Vagina (tissue), 2 donors: ENCODE measurements around the gene AARS1. TPM values are rescaled to one million over a fixed set of nuclear protein-coding genes. Genes with fewer than 3 reads are reported as not detected.
"Not testable (repeated sequence)": the region's sequence is repeated elsewhere in the genome, so short reads cannot be mapped to it uniquely, and the experiment has no call there.

Experiments
- DNase-seq, 2 donors: peaks; one replicate each; pipeline ENCODE4 v3.0.0-alpha.2; 2017; ENCODE audit errors: extremely low spot score in 2 of 2
- H3K27ac ChIP-seq: fragments of 200-600 bp; sonication (generic); one replicate; pipeline ENCODE4 v1.5.1; 2019
- H3K27me3 ChIP-seq: fragments of 200-600 bp; sonication (generic); one replicate; pipeline ENCODE4 v1.5.1; 2019
- H3K36me3 ChIP-seq, 2 donors: fragments of 200-600 bp; sonication (generic); one replicate each; pipeline ENCODE4 v1.5.1; 2017 to 2019
- H3K4me1 ChIP-seq: fragments of 200-600 bp; sonication (generic); one replicate; pipeline ENCODE4 v1.5.1; 2019
- H3K4me3 ChIP-seq, 2 donors: fragments of 200-600 bp; sonication (generic); 1 replicate in 1 of 2; 2 replicates in 1 of 2; pipeline ENCODE4 v1.5.1; 2016 to 2019
- H3K9me3 ChIP-seq: fragments of 200-600 bp; sonication (generic); one replicate; pipeline ENCODE4 v1.5.1; 2019
- POLR2A ChIP-seq, 2 donors: fragments of 450-650 bp; IDR thresholded peaks; one replicate each; pipeline ENCODE4 v1.6.1; 2017; ENCODE audit warnings: antibody characterized with exemption in 2 of 2, mild to moderate bottlenecking in 2 of 2, moderate library complexity in 2 of 2
- POLR2AphosphoS5 ChIP-seq, 2 donors: sonication (generic); formaldehyde crosslinking; IDR thresholded peaks; one replicate each; pipeline ENCODE4 v1.9.0; 2017; ENCODE audit warnings: antibody characterized with exemption in 2 of 2, mild to moderate bottlenecking in 2 of 2, low read depth in 1 of 2; ENCODE audit not compliant: insufficient read depth in 1 of 2
- intact Hi-C: fragments of 100-400 bp; cut with DNase I; formaldehyde crosslinking; loops from one replicate; pipeline ENCODE4 v1.15.1; 2023
- total RNA-seq: library from RNA; depleted of rRNA; stranded (reverse); fragments of >200 nt; gene quantifications from one replicate; pipeline ENCODE4 v1.2.3, GENCODE V29; 2016
- TF ChIP-seq, protein P1 (sequence below), 3 experiments: fragments of 450-650 bp in 2 of 3; fragments of 200-600 bp in 1 of 3; sonication (generic) in 1 of 3; IDR thresholded peaks; one replicate each; pipeline ENCODE4 v1.5.1; 2017 to 2019; ENCODE audit warnings: antibody characterized with exemption in 3 of 3, mild to moderate bottlenecking in 2 of 3, moderate library complexity in 2 of 3

AARS1 gene
- total RNA-seq, 1 donor from 2014 or later, result 54.3 TPM

DNA sequence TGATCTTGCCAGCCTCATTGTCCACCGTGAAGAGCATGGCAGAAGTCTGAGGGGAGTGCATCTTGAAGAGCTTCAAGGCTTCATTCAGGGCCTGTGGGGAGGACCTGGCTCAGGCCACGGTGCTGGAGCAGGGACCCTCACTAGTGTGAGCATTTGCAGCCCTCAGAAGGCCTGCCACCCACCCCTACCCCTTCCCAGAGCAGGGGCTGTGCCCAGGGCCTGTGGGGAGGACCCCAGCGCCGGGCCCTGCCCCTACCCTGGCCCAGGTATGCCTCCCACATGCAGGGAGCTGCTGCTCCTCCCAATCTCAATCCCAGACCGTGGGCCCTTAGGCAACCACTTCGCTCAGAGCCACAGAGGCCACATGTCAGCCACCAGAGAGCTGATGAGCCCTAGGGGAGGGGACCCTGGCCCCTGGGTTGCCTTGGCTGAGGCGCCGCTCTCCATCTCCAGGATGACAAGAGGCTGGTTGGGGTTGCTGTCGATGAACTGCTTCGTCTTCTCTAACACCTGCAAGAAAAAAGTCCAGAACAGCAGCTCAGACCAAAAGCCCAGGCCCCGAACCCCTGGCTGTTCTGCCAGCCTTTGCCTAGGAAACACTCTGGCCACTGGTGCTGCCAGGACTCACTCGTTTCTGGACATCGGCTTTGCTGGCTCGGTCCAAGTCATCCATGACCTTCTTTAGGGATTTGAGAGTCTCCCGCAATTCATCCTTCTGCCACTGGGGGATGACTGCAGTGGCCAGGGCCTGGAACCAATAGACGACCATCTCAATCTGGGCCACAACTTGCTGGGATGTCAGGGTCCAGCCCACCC, 35.8 kb downstream of the AARS1 start:
- TF ChIP-seq POLR2AphosphoS5 (IDR thresholded peaks at IDR 0.05; ENCODE audit: insufficient read depth in 1 of 2, low read depth in 1 of 2) (no peak), POLR2A (IDR thresholded peaks at IDR 0.05) (no peak)
- TF ChIP-seq, protein P1, sequence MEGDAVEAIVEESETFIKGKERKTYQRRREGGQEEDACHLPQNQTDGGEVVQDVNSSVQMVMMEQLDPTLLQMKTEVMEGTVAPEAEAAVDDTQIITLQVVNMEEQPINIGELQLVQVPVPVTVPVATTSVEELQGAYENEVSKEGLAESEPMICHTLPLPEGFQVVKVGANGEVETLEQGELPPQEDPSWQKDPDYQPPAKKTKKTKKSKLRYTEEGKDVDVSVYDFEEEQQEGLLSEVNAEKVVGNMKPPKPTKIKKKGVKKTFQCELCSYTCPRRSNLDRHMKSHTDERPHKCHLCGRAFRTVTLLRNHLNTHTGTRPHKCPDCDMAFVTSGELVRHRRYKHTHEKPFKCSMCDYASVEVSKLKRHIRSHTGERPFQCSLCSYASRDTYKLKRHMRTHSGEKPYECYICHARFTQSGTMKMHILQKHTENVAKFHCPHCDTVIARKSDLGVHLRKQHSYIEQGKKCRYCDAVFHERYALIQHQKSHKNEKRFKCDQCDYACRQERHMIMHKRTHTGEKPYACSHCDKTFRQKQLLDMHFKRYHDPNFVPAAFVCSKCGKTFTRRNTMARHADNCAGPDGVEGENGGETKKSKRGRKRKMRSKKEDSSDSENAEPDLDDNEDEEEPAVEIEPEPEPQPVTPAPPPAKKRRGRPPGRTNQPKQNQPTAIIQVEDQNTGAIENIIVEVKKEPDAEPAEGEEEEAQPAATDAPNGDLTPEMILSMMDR (IDR thresholded peaks at IDR 0.05), result peak in 1 of 3 experiments; percentile 27
- Histone ChIP-seq H3K27ac (no peak overlapping the region), H3K36me3 (peaks cover 0 to 55% of the 10 kb centered on the region in 2 donors), H3K4me3 (no peak overlapping the region), H3K9me3 (no peaks in the 10 kb centered on the region), H3K27me3 (no peaks in the 10 kb centered on the region), H3K4me1 (peaks cover 24% of the 10 kb centered on the region)
- DNase-seq, result no peak
- intact Hi-C loops, result no loop called here

DNA sequence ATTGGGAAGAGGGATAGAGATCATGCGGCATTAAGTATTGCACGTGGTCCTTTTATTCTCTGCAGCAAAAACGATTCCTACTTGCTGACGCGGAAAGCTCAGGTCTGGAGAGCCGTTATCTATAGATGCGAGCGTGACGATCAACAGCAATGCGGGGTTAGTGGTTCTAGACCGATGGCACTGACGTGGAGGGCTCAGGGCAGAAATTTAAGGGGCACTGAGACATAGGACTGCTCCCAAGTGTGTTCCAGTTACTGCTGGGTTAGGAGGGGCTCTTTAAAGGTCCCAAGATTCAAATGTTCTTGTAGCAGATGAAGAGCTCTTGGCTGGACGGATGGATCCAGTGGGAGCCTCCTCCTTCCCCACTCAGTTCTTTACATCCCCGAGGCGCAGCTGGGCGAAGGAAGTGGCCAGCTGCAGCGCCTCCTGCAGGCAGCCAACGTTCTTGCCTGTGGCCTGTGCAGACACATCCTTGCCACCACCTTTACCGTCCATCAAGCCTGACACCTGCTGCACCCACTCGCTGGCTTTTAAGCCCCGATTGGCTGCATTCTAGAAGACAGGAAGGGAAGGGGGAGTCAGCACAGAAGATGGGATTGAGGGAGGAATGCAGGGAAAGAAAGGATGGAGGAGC, 36.8 kb downstream of the AARS1 start:
- intact Hi-C loops, result no loop called here
- peak overlapping the region; percentile 68 for H3K27ac ChIP-seq
- no peak for TF ChIP-seq POLR2AphosphoS5 (IDR thresholded peaks at IDR 0.05; ENCODE audit: insufficient read depth in 1 of 2, low read depth in 1 of 2)
- no peak for TF ChIP-seq POLR2A (IDR thresholded peaks at IDR 0.05)
- TF ChIP-seq, protein P1 (IDR thresholded peaks at IDR 0.05), result no peak

DNA sequence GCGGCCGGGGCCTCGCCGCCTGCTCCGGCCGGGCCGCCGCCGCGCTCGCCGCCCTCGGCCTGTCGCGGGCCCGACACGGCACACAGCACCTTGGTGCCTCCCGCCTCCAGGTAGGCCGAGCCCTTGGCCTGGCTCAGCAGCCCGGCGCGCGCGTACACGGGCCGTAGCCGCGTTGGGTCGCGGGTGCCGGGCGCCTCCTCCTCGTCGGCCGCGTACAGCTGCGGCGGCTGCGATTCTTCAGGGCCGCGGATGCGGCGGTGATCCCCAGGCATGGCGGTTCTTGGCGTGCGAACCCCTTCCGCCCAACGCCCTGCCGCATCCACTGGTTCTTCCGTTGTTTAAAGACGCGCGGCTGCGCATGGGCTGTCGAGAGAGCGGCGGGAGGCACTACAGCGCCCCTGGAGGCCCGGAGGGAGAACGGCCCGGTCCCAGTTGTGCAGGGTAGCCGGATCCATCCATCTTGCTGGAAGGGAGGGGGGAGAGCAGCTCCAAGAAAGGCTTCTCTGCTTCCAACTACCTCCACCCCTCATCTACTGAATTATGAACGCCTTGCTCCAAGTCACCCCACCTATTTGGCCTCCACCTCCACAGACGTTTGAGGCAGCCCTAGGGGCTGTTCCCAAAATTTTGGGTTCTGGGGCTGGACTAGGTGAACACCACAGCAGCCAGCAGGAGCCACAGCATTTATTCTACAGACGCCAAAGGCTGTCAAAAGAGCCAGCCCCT, 37.5 kb downstream of the AARS1 start, which contains the start of gene EXOSC6:
Gene EXOSC6 (minus strand): TSS at position 312 of the 726 bp plus-strand sequence. CDS start 40 bp downstream, at position 272.
- peak within 1 kb of the TSS; percentile 68 for H3K27ac ChIP-seq
- peaks cover 0 to 38% of the 10 kb centered on the region in 2 donors for H3K36me3 ChIP-seq
- TF ChIP-seq, protein P1 (IDR thresholded peaks at IDR 0.05), result peak; percentile 68 to 91 (median 79)
- TF ChIP-seq POLR2A (IDR thresholded peaks at IDR 0.05) (peak in 1 of 2 donors; percentile 41), POLR2AphosphoS5 (IDR thresholded peaks at IDR 0.05; ENCODE audit: insufficient read depth in 1 of 2, low read depth in 1 of 2) (peak; percentile 87 to 93)
- no peaks in the 10 kb centered on the region for H3K9me3 ChIP-seq
- intact Hi-C loops, result no loop called here
- H3K4me1 ChIP-seq, result peaks cover 24% of the 10 kb centered on the region
- H3K4me3 ChIP-seq, result peak within 1 kb of the TSS; percentile 66 to 80
- no peaks in the 10 kb centered on the region for H3K27me3 ChIP-seq
- no peak for DNase-seq

More for the DNA sequence above, 36.8 kb downstream of the AARS1 start:
- Histone ChIP-seq H3K36me3 (peaks cover 0 to 44% of the 10 kb centered on the region in 2 donors), H3K9me3 (no peaks in the 10 kb centered on the region), H3K4me3 (no peak overlapping the region), H3K27me3 (no peaks in the 10 kb centered on the region), H3K4me1 (peaks cover 24% of the 10 kb centered on the region)
- no peak for DNase-seq

DNA sequence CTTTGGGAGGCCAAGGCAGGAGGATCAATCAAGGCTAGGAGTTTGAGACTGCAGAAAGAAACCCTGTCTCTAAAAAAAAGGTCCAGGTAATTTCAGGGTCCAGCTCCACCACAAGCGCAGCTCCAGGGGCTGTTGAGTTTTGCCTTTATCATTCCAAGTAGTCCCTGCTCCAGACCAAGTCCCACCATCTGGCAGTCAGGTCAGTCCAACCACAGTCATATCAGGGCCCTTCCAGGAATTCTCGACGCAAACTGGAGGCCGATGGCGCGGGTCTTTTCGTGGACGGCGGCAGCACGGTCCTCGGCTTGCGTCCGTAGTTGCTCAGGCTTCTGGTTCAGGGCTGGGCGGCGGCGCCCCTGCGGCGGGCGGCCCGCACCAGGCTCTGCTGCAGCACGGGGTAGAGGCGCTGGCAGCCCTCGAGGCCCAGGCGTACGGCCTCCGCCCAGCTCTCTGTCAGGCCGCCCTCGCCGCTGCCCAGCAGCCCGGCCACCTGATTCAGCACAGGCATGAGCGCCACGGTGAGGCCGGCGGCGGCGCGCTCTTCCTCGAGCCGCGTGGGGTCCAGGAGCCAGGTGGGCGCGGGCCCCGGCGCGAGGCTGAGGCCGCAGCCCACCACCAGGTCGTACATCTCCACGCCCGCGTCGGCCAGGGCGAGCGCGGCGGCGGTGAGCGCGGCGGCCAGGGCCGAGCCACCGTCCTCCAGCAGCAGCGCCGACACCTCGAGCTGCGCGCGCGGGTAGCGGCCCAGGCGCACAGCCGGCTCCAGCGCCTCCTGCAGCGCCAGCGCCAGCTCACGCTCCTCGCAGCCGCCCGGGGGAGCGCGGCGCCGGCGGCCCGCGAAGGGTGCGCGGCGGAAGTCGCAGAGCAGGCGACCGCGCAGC, 38.3 kb downstream of the AARS1 start:
- H3K27ac ChIP-seq, result peak overlapping the region; percentile 59
- peaks cover 0 to 29% of the 10 kb centered on the region in 2 donors for H3K36me3 ChIP-seq
- no peak for DNase-seq
- H3K4me1 ChIP-seq, result peaks cover 24% of the 10 kb centered on the region
- no peaks in the 10 kb centered on the region for H3K9me3 ChIP-seq
- intact Hi-C loops, result no loop called here
- TF ChIP-seq POLR2AphosphoS5 (IDR thresholded peaks at IDR 0.05; ENCODE audit: insufficient read depth in 1 of 2, low read depth in 1 of 2) (no peak), POLR2A (IDR thresholded peaks at IDR 0.05) (no peak)
- TF ChIP-seq, protein P1 (IDR thresholded peaks at IDR 0.05), result no peak
- H3K27me3 ChIP-seq, result no peaks in the 10 kb centered on the region
- H3K4me3 ChIP-seq, result peak overlapping the region; percentile 66 to 80

DNA sequence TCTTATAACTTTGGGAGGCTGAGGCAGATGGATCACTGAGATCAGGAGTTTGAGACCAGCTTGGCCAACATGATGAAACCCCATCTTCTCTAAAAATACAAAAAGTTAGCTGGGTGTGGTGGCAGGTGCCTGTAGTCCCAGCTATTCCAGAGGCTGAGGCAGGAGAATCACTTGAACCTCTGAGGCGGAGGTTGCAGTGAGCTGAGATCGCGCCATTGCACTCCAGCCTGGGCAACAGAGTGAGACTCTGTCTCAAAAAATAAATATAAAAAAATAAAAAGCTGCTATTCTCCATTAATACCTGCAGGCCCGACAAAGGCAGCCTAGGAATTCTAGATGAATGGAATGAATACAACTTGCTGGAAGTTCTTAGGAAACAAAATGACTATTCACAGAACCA, 39.6 kb downstream of the AARS1 start:
- H3K9me3 ChIP-seq, H3K4me3 ChIP-seq, DNase-seq, intact Hi-C loops, H3K27me3 ChIP-seq, H3K27ac ChIP-seq: not testable (repeated sequence)
- H3K36me3 ChIP-seq, result peaks cover 0 to 17% of the 10 kb centered on the region in 2 donors
- H3K4me1 ChIP-seq, result peaks cover 24% of the 10 kb centered on the region

DNA sequence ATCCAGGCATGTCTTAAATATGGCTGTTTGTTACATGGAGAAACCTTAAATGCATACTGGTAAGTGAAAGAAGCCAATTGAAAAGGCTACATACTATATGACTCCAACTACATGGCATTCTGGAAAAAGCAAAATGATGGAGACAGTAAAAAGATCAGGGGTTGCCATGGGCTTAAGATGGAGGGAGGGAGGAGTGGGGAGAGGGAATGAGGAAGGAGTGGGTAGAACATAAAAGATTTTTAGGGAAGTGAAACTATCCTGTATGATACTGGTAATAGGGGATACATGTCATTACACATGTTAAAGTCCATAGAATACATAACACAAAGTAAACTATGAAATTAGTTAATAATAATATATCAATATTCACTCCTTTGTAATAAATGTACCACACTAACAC, 50.5 kb downstream of the AARS1 start:
- H3K9me3 ChIP-seq, H3K27ac ChIP-seq, H3K36me3 ChIP-seq, H3K4me1 ChIP-seq, DNase-seq, H3K27me3 ChIP-seq, intact Hi-C loops, H3K4me3 ChIP-seq: not testable (repeated sequence)

DNA sequence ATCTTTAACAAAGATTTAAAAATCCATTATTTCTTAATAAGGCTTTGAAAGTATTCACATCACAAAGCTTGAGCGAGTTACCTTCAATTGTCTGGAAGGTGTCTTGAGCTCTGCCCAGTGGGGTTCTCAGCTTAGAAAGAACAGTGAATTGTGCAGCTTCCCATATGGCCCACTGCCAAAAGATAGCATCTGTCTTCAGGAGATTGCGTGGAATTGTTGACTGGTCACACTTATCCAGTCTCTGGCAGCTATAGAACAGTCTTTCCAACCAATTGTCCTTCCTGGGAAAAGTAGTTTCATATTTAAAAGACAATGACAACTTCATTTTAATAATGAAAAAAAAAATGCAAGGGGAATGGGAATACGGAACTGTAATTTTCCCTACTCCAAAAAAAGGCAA, 57.5 kb downstream of the AARS1 start:
- peaks cover 0 to 12% of the 10 kb centered on the region in 2 donors for H3K36me3 ChIP-seq
- H3K27ac ChIP-seq, H3K4me1 ChIP-seq: not testable (repeated sequence)

More for the DNA sequence above, 57.5 kb downstream of the AARS1 start:
- H3K27me3 ChIP-seq, intact Hi-C loops, H3K9me3 ChIP-seq, DNase-seq, H3K4me3 ChIP-seq: not testable (repeated sequence)
